Measurements from ENCODE around the gene KBTBD8.

- TF ChIP-seq CTCF (IDR thresholded peaks at IDR 0.05; ENCODE audit: insufficient read depth, low read depth, low read length), result no peak
- TF ChIP-seq EZH2 (IDR thresholded peaks at IDR 0.05; ENCODE audit: insufficient read depth, low read length), result no peak
Observed at GRCh38 chr3:67008388-67008787, 10.3 kb downstream of the KBTBD8 start.
